ENCODE measurements around the gene BICDL1.

The BICDL1 gene

GRCh38 chr12:120093592-120094355, 104.7 kb downstream of the BICDL1 start:
- peak overlapping the region; percentile 52 for H3K4me3 Mint-ChIP-seq
- H3K27me3 Mint-ChIP-seq (ENCODE audit: low read depth, poor library complexity), result peaks cover 6% of the 10 kb centered on the region
- DNase-seq, result peak; percentile 73
- H3K4me1 Mint-ChIP-seq, result peaks cover 71% of the 10 kb centered on the region
- peak overlapping the region; percentile 68 for H3K27ac Mint-ChIP-seq
- no peak for TF ChIP-seq CTCF (IDR thresholded peaks at IDR 0.05)
- H3K9me3 Mint-ChIP-seq, result no peaks in the 10 kb centered on the region
- H3K36me3 Mint-ChIP-seq (ENCODE audit: low read depth), result peaks cover 14% of the 10 kb centered on the region

- no peak for DNase-seq
- peaks cover 65% of the 10 kb centered on the region for H3K4me1 Mint-ChIP-seq
- peaks cover 16% of the 10 kb centered on the region for H3K36me3 Mint-ChIP-seq (ENCODE audit: low read depth)
- no peak for TF ChIP-seq CTCF (IDR thresholded peaks at IDR 0.05)
- H3K4me3 Mint-ChIP-seq, result no peak overlapping the region
- H3K27ac Mint-ChIP-seq, result no peak overlapping the region
- no peaks in the 10 kb centered on the region for H3K27me3 Mint-ChIP-seq (ENCODE audit: low read depth, poor library complexity)
- no peaks in the 10 kb centered on the region for H3K9me3 Mint-ChIP-seq
Measured at GRCh38 chr12:120094485-120094884, 105.4 kb downstream of the BICDL1 start.

GRCh38 chr12:120095331-120095730, 106.3 kb downstream of the BICDL1 start:
- Mint-ChIP-seq H3K4me1 (peaks cover 65% of the 10 kb centered on the region), H3K36me3 (ENCODE audit: low read depth) (peaks cover 16% of the 10 kb centered on the region), H3K27me3 (ENCODE audit: low read depth, poor library complexity) (no peaks in the 10 kb centered on the region), H3K9me3 (no peaks in the 10 kb centered on the region), H3K4me3 (peak overlapping the region; percentile 15), H3K27ac (peak overlapping the region; percentile 96)
- TF ChIP-seq CTCF (IDR thresholded peaks at IDR 0.05), result no peak
- no peak for DNase-seq

GRCh38 chr12:120095736-120096135, 106.7 kb downstream of the BICDL1 start:
- H3K4me1 Mint-ChIP-seq, result peaks cover 65% of the 10 kb centered on the region
- peak; percentile 54 for DNase-seq
- H3K36me3 Mint-ChIP-seq (ENCODE audit: low read depth), result peaks cover 16% of the 10 kb centered on the region
- no peaks in the 10 kb centered on the region for H3K9me3 Mint-ChIP-seq
- no peak for TF ChIP-seq CTCF (IDR thresholded peaks at IDR 0.05)
- peak overlapping the region; percentile 15 for H3K4me3 Mint-ChIP-seq
- H3K27ac Mint-ChIP-seq, result peak overlapping the region; percentile 96
- no peaks in the 10 kb centered on the region for H3K27me3 Mint-ChIP-seq (ENCODE audit: low read depth, poor library complexity)

- TF ChIP-seq CTCF (IDR thresholded peaks at IDR 0.05), result no peak
- H3K27ac Mint-ChIP-seq, result peak overlapping the region; percentile 96
- H3K27me3 Mint-ChIP-seq (ENCODE audit: low read depth, poor library complexity), result no peaks in the 10 kb centered on the region
- no peaks in the 10 kb centered on the region for H3K9me3 Mint-ChIP-seq
- peaks cover 16% of the 10 kb centered on the region for H3K36me3 Mint-ChIP-seq (ENCODE audit: low read depth)
- no peak overlapping the region for H3K4me3 Mint-ChIP-seq
- peaks cover 64% of the 10 kb centered on the region for H3K4me1 Mint-ChIP-seq
- DNase-seq, result no peak
Measured at GRCh38 chr12:120096671-120097202, 107.7 kb downstream of the BICDL1 start.

Measured in nephron progenitor cell (in vitro differentiated cells).